Right lobe of liver (tissue), 4 donors: Measurements from ENCODE around the gene TSPAN33.

ENCODE experiments used
- POLR2A ChIP-seq: fragments of 450-650 bp; IDR thresholded peaks from one replicate; pipeline ENCODE4 v1.6.1; 2017; ENCODE audit warnings: antibody characterized with exemption, mild to moderate bottlenecking
- TF ChIP-seq, protein P1 (sequence below), 4 donors: fragments of 200-600 bp in 3 of 4; fragments of 450-650 bp in 1 of 4; IDR thresholded peaks; one replicate each; pipeline versions ENCODE4 v1.5.1 to v1.8.0; 2016 to 2022; ENCODE audit warnings: antibody characterized with exemption in 4 of 4, mild to moderate bottlenecking in 2 of 4
- donor health status: DM: no; HTN: no; CAD: no.
- donor health status: DM: no; HTN: no; CAD: no.
- donor health status: DM: no; HTN: yes; CAD: no.

DNA sequence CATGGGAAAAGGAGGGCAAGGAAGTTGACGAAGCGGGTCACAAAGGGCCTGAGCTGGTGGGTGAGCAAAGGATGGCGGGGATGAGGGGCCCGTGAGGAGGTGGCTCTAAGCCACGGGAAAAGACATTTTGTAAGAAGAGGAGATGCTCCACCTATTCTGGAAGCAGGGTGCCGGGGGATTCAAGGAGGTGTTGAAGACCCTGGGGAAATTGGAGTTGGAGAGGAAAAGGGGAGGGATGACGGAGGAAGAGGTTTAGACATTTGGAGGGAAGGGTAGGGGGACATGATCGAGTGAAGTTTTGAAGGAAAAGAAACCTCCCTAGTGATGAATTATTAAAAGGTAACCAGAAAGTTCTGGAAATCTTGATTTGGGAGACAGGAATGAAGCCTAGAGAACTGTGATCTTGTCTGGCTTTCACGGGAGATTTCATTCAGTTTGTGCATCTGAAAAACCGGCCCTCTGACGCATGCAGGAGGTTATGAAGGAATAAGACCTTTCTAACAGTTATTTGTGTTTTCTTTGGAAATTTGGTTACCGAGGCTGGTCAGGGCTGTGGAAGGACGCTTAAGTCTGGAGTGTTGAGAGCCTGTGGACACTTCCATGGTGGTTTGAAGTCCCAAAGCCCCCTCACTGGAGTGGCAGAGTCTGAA, 45.3 kb downstream of the TSPAN33 start:
- no peak for TF ChIP-seq POLR2A
- TF ChIP-seq, protein P1, sequence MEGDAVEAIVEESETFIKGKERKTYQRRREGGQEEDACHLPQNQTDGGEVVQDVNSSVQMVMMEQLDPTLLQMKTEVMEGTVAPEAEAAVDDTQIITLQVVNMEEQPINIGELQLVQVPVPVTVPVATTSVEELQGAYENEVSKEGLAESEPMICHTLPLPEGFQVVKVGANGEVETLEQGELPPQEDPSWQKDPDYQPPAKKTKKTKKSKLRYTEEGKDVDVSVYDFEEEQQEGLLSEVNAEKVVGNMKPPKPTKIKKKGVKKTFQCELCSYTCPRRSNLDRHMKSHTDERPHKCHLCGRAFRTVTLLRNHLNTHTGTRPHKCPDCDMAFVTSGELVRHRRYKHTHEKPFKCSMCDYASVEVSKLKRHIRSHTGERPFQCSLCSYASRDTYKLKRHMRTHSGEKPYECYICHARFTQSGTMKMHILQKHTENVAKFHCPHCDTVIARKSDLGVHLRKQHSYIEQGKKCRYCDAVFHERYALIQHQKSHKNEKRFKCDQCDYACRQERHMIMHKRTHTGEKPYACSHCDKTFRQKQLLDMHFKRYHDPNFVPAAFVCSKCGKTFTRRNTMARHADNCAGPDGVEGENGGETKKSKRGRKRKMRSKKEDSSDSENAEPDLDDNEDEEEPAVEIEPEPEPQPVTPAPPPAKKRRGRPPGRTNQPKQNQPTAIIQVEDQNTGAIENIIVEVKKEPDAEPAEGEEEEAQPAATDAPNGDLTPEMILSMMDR (IDR thresholded peaks at IDR 0.05) = no peak
